ENCODE data around the gene ADARB1. TPM values are rescaled to one million over a fixed set of nuclear protein-coding genes. Genes with fewer than 3 reads are reported as not detected.

Gene ADARB1
- total and polyA plus RNA-seq, 2 experiments from 2014 or later = 4.8 to 14.8 TPM

DNA sequence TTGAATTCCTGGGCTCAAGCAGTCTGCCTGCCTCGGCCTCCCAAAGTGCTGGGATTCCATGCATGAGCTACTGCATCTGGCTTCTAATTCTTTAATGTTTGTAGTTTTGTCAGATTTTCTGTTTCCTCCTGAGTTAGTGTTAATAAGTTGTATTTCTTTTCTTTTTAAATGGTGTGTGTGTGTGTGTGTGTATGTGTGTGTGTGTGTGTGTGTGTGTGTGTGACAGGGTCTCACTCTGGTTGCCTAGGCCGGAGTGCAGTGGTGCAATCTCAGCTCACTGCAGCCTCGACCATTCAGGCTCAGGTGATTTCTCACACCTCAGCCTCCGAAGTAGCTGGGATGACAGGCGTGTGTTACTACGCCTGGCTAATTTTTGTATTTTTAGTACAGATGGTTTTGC lies 50.2 kb downstream of the ADARB1 start (continued):
- TF ChIP-seq, protein P1, sequence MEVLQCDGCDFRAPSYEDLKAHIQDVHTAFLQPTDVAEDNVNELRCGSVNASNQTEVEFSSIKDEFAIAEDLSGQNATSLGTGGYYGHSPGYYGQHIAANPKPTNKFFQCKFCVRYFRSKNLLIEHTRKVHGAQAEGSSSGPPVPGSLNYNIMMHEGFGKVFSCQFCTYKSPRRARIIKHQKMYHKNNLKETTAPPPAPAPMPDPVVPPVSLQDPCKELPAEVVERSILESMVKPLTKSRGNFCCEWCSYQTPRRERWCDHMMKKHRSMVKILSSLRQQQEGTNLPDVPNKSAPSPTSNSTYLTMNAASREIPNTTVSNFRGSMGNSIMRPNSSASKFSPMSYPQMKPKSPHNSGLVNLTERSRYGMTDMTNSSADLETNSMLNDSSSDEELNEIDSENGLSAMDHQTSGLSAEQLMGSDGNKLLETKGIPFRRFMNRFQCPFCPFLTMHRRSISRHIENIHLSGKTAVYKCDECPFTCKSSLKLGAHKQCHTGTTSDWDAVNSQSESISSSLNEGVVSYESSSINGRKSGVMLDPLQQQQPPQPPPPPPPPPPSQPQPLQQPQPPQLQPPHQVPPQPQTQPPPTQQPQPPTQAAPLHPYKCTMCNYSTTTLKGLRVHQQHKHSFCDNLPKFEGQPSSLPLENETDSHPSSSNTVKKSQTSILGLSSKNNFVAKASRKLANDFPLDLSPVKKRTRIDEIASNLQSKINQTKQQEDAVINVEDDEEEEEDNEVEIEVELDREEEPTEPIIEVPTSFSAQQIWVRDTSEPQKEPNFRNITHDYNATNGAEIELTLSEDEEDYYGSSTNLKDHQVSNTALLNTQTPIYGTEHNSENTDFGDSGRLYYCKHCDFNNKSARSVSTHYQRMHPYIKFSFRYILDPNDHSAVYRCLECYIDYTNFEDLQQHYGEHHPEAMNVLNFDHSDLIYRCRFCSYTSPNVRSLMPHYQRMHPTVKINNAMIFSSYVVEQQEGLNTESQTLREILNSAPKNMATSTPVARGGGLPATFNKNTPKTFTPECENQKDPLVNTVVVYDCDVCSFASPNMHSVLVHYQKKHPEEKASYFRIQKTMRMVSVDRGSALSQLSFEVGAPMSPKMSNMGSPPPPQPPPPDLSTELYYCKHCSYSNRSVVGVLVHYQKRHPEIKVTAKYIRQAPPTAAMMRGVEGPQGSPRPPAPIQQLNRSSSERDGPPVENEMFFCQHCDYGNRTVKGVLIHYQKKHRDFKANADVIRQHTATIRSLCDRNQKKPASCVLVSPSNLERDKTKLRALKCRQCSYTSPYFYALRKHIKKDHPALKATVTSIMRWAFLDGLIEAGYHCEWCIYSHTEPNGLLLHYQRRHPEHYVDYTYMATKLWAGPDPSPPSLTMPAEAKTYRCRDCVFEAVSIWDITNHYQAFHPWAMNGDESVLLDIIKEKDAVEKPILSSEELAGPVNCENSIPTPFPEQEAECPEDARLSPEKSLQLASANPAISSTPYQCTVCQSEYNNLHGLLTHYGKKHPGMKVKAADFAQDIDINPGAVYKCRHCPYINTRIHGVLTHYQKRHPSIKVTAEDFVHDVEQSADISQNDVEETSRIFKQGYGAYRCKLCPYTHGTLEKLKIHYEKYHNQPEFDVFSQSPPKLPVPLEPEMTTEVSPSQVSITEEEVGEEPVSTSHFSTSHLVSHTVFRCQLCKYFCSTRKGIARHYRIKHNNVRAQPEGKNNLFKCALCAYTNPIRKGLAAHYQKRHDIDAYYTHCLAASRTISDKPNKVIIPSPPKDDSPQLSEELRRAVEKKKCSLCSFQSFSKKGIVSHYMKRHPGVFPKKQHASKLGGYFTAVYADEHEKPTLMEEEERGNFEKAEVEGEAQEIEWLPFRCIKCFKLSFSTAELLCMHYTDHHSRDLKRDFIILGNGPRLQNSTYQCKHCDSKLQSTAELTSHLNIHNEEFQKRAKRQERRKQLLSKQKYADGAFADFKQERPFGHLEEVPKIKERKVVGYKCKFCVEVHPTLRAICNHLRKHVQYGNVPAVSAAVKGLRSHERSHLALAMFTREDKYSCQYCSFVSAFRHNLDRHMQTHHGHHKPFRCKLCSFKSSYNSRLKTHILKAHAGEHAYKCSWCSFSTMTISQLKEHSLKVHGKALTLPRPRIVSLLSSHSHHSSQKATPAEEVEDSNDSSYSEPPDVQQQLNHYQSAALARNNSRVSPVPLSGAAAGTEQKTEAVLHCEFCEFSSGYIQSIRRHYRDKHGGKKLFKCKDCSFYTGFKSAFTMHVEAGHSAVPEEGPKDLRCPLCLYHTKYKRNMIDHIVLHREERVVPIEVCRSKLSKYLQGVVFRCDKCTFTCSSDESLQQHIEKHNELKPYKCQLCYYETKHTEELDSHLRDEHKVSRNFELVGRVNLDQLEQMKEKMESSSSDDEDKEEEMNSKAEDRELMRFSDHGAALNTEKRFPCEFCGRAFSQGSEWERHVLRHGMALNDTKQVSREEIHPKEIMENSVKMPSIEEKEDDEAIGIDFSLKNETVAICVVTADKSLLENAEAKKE (CRISPR knock-in tag; IDR thresholded peaks at IDR 0.05) = no peak
- TF ChIP-seq ZNF331 (CRISPR knock-in tag; IDR thresholded peaks at IDR 0.05; ENCODE audit: low read depth) = no peak
- TF ChIP-seq, protein P2, sequence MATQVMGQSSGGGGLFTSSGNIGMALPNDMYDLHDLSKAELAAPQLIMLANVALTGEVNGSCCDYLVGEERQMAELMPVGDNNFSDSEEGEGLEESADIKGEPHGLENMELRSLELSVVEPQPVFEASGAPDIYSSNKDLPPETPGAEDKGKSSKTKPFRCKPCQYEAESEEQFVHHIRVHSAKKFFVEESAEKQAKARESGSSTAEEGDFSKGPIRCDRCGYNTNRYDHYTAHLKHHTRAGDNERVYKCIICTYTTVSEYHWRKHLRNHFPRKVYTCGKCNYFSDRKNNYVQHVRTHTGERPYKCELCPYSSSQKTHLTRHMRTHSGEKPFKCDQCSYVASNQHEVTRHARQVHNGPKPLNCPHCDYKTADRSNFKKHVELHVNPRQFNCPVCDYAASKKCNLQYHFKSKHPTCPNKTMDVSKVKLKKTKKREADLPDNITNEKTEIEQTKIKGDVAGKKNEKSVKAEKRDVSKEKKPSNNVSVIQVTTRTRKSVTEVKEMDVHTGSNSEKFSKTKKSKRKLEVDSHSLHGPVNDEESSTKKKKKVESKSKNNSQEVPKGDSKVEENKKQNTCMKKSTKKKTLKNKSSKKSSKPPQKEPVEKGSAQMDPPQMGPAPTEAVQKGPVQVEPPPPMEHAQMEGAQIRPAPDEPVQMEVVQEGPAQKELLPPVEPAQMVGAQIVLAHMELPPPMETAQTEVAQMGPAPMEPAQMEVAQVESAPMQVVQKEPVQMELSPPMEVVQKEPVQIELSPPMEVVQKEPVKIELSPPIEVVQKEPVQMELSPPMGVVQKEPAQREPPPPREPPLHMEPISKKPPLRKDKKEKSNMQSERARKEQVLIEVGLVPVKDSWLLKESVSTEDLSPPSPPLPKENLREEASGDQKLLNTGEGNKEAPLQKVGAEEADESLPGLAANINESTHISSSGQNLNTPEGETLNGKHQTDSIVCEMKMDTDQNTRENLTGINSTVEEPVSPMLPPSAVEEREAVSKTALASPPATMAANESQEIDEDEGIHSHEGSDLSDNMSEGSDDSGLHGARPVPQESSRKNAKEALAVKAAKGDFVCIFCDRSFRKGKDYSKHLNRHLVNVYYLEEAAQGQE (IDR thresholded peaks at IDR 0.05; ENCODE audit: unreplicated experiment) = no peak
- no peak for TF ChIP-seq NANOG (IDR thresholded peaks at IDR 0.05; ENCODE audit: borderline replicate concordance)

DNA sequence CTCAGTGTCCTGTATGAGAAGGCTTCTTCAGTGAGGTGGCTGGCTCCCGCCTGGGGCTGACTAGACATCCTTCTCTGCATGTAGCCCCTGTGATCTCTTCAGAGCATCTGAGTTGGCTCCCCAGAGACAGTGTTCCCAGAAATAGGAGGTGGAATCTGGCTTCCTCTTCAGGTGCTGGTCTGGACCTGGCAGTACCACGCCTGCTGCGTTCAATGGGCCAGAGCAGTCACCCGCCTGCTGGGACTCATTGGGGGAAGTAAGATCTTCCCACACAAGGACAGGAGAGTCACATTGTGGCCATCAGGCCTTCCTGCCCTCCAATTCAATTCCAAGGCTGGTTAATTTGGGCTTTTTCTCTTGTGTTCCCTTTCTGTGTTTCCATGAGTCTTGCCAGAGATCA lies 51.0 kb downstream of the ADARB1 start:
- Mint-ChIP-seq H3K4me1 (no peaks in the 10 kb centered on the region), H3K4me3 (no peak overlapping the region), H3K36me3 (ENCODE audit: low read depth) (no peaks in the 10 kb centered on the region), H3K27ac (no peak overlapping the region), H3K27me3 (ENCODE audit: insufficient read depth, low read depth, poor library complexity) (peaks cover 3% of the 10 kb centered on the region), H3K9me3 (no peaks in the 10 kb centered on the region)
- no peaks in the 10 kb centered on the region for H3F3A ChIP-seq (replicated peaks; ENCODE audit: low read depth)
- H3K4me2 ChIP-seq = no peak overlapping the region
- no peak overlapping the region for H3K27ac ChIP-seq (ENCODE audit: low read depth)
- H2AFZ ChIP-seq = no peak overlapping the region
- no peaks in the 10 kb centered on the region for H3K4me1 ChIP-seq (ENCODE audit: insufficient read depth)
- no peaks in the 10 kb centered on the region for H3K79me2 ChIP-seq (replicated peaks; ENCODE audit: insufficient read depth)
- no peaks in the 10 kb centered on the region for H3K27me3 ChIP-seq (ENCODE audit: insufficient read depth)
- DNase-seq (ENCODE audit: low spot score) (no peak), ATAC-seq (no peak)
- no peaks in the 10 kb centered on the region for H3K36me3 ChIP-seq (ENCODE audit: insufficient read depth)
- peaks cover 4% of the 10 kb centered on the region; the same call in 1 of the 2 replicates for H4K20me1 ChIP-seq (replicated peaks; ENCODE audit: insufficient read depth)
- no peak overlapping the region for H3K4me3 ChIP-seq
- no peaks in the 10 kb centered on the region for H3K9me2 ChIP-seq (ENCODE audit: insufficient read depth)
- TF ChIP-seq, protein P1 (CRISPR knock-in tag; IDR thresholded peaks at IDR 0.05) = no peak
- TF ChIP-seq STAT1 (IDR thresholded peaks at IDR 0.05; ENCODE audit: unreplicated experiment) = no peak
- no peak for TF ChIP-seq JUNB (IDR thresholded peaks at IDR 0.05; ENCODE audit: unreplicated experiment)
